Hepatocyte (in vitro differentiated cells): Measurements from ENCODE around the gene RNASE4. TPM values are rescaled to one million over a fixed set of nuclear protein-coding genes. Genes with fewer than 3 reads are reported as not detected.

Experiments
- DNase-seq: peaks from one replicate; pipeline ENCODE4 v3.0.0-alpha.2; 2016; ENCODE audit warnings: low spot score
- H2AFZ ChIP-seq: fragments of 200-600 bp; sonication (generic); 2 replicates; pipeline ENCODE4 v1.6.0; 2016; ENCODE audit warnings: antibody characterized with exemption, mild to moderate bottlenecking
- H3K27ac ChIP-seq: fragments of 200-600 bp; sonication (generic); 2 replicates; pipeline ENCODE4 v1.5.1; 2016; ENCODE audit warnings: mild to moderate bottlenecking
- H3K27me3 ChIP-seq: fragments of 200-600 bp; sonication (generic); 2 replicates; pipeline ENCODE4 v1.6.1; 2016
- H3K36me3 ChIP-seq: fragments of 200-600 bp; sonication (generic); replicated peaks from 2 replicates; pipeline ENCODE4 v1.5.1; 2016; ENCODE audit warnings: low read depth; ENCODE audit not compliant: insufficient read depth
- H3K4me1 ChIP-seq: fragments of 200-600 bp; sonication (generic); 2 replicates; pipeline ENCODE4 v1.5.1; 2016; ENCODE audit warnings: mild to moderate bottlenecking, moderate library complexity; ENCODE audit not compliant: insufficient read depth
- H3K4me2 ChIP-seq: fragments of 200-600 bp; sonication (generic); 2 replicates; pipeline ENCODE4 v1.6.0; 2016
- H3K4me3 ChIP-seq: fragments of 200-600 bp; sonication (generic); 2 replicates; pipeline ENCODE4 v1.5.1; 2016; ENCODE audit warnings: mild to moderate bottlenecking
- H3K79me2 ChIP-seq: fragments of 200-600 bp; sonication (generic); 2 replicates; pipeline ENCODE4 v1.6.0; 2017; ENCODE audit warnings: mild to moderate bottlenecking
- H3K9me2 ChIP-seq: fragments of 200-600 bp; sonication (generic); replicated peaks from 2 replicates; pipeline ENCODE4 v1.6.0; 2017; ENCODE audit warnings: mild to moderate bottlenecking; ENCODE audit not compliant: insufficient read depth
- H3K9me3 ChIP-seq: fragments of 200-600 bp; sonication (generic); 2 replicates; pipeline ENCODE4 v1.5.1; 2016; ENCODE audit warnings: low read depth, mild to moderate bottlenecking
- H4K20me1 ChIP-seq: fragments of 200-600 bp; sonication (generic); 2 replicates; pipeline ENCODE4 v1.6.0; 2016; ENCODE audit warnings: mild to moderate bottlenecking; ENCODE audit not compliant: insufficient read depth, poor library complexity, severe bottlenecking
- CTCF ChIP-seq: fragments of 200-600 bp; sonication (generic); IDR thresholded peaks from 2 replicates; pipeline ENCODE4 v1.5.1; 2016; ENCODE audit warnings: antibody characterized with exemption, mild to moderate bottlenecking; ENCODE audit not compliant: poor library complexity
- EZH2 ChIP-seq: fragments of 200-600 bp; sonication (generic); IDR thresholded peaks from 2 replicates; pipeline ENCODE4 v1.6.1; 2016; ENCODE audit warnings: antibody characterized with exemption, mild to moderate bottlenecking, borderline replicate concordance
- EZH2phosphoT487 ChIP-seq: fragments of 200-600 bp; sonication (generic); IDR thresholded peaks from one replicate; pipeline ENCODE4 v1.6.1; 2018; ENCODE audit warnings: antibody characterized with exemption, mild to moderate bottlenecking, low read depth, moderate library complexity; ENCODE audit not compliant: unreplicated experiment, severe bottlenecking
- WGBS: methylation state at CpG from one replicate; pipeline ENCODE4 v1.1.6; 2016; ENCODE audit warnings: low lambda C conversion rate; ENCODE audit errors: missing lambda C conversion rate; 5-methylcytosine and 5-hydroxymethylcytosine counted together
- polyA plus RNA-seq: library from polyadenylated mRNA; unstranded; fragments of >200 nt; fragmentation: Nextera tagmentation; extraction: Ambion mirVana; gene quantifications from 2 replicates; pipeline ENCODE4 v1.2.1, GENCODE V29; 2016
- total RNA-seq: library from RNA; depleted of rRNA; stranded (reverse); fragments of >200 nt; gene quantifications from 2 replicates; pipeline ENCODE4 v1.2.3, GENCODE V29; 2014

Gene RNASE4
- total and polyA plus RNA-seq, 2 experiments from 2014 or later = 44.5 to 96.2 TPM

GRCh38 chr14:20692116-20692751 is 7.9 kb downstream of the RNASE4 start:
- Histone ChIP-seq H3K9me3 (no peaks in the 10 kb centered on the region), H3K27ac (no peak overlapping the region), H3K4me2 (no peak overlapping the region), H3K4me1 (peaks cover 17% of the 10 kb centered on the region), H3K27me3 (no peaks in the 10 kb centered on the region), H3K4me3 (no peak overlapping the region), H3K79me2 (peaks cover 46% of the 10 kb centered on the region), H2AFZ (no peak overlapping the region), H3K9me2 (no peaks in the 10 kb centered on the region), H3K36me3 (no peaks in the 10 kb centered on the region), H4K20me1 (no peaks in the 10 kb centered on the region)
- 65% methylated on average over 7 of the region's 7 CpGs for WGBS
- DNase-seq = no peak
- TF ChIP-seq CTCF (no peak), EZH2phosphoT487 (no peak), EZH2 (no peak)

- H3K4me2 ChIP-seq = no peak overlapping the region
- H2AFZ ChIP-seq = no peak overlapping the region
- no peak overlapping the region for H3K4me3 ChIP-seq
- no peak overlapping the region for H3K27ac ChIP-seq
- H3K79me2 ChIP-seq = peaks cover 16% of the 10 kb centered on the region
- 92% methylated on average over 5 of the region's 5 CpGs for WGBS
- no peaks in the 10 kb centered on the region for H3K27me3 ChIP-seq
- no peaks in the 10 kb centered on the region for H3K36me3 ChIP-seq
- DNase-seq = no peak
- no peaks in the 10 kb centered on the region for H4K20me1 ChIP-seq
- H3K9me3 ChIP-seq = no peaks in the 10 kb centered on the region
- no peak for TF ChIP-seq EZH2phosphoT487
- no peak for TF ChIP-seq CTCF
- no peak for TF ChIP-seq EZH2
- no peaks in the 10 kb centered on the region for H3K9me2 ChIP-seq
- H3K4me1 ChIP-seq = no peaks in the 10 kb centered on the region
Observed at GRCh38 chr14:20696764-20697163, 12.4 kb downstream of the RNASE4 start.

- Histone ChIP-seq H3K27me3 (no peaks in the 10 kb centered on the region), H4K20me1 (no peaks in the 10 kb centered on the region), H3K79me2 (peaks cover 12% of the 10 kb centered on the region), H2AFZ (no peak overlapping the region), H3K27ac (no peak overlapping the region), H3K9me3 (no peaks in the 10 kb centered on the region), H3K4me2 (no peak overlapping the region), H3K4me1 (no peaks in the 10 kb centered on the region), H3K36me3 (no peaks in the 10 kb centered on the region), H3K4me3 (no peak overlapping the region), H3K9me2 (no peaks in the 10 kb centered on the region)
- 37% methylated on average over 6 of the region's 6 CpGs for WGBS
- TF ChIP-seq CTCF (peak; percentile 86), EZH2phosphoT487 (no peak)
- DNase-seq = peak; percentile 75
Observed at GRCh38 chr14:20697273-20698017, 13.1 kb downstream of the RNASE4 start.

GRCh38 chr14:20698018-20698329 is 13.6 kb downstream of the RNASE4 start:
- TF ChIP-seq CTCF = no peak
- TF ChIP-seq EZH2phosphoT487 = no peak
- TF ChIP-seq EZH2 = no peak

More at GRCh38 chr14:20698018-20698329, 13.6 kb downstream of the RNASE4 start:
- DNase-seq = no peak
- H3K9me2 ChIP-seq = no peaks in the 10 kb centered on the region
- H3K4me2 ChIP-seq = no peak overlapping the region
- H3K4me1 ChIP-seq = no peaks in the 10 kb centered on the region
- H3K4me3 ChIP-seq = no peak overlapping the region
- H4K20me1 ChIP-seq = no peaks in the 10 kb centered on the region
- H3K79me2 ChIP-seq = peaks cover 9% of the 10 kb centered on the region
- no peak overlapping the region for H3K27ac ChIP-seq
- H3K9me3 ChIP-seq = no peaks in the 10 kb centered on the region
- H3K36me3 ChIP-seq = no peaks in the 10 kb centered on the region
- no peaks in the 10 kb centered on the region for H3K27me3 ChIP-seq
- no peak overlapping the region for H2AFZ ChIP-seq
